CD4-positive, alpha-beta memory T cell (primary cell): ENCODE measurements around the gene TGM6. TPM values are rescaled to one million over a fixed set of nuclear protein-coding genes. Genes with fewer than 3 reads are reported as not detected.

Experiments used
- CTCF ChIA-PET: fragments of 350-600 bp; sonication (Branson Sonifier 250); formaldehyde crosslinking; loops from one replicate; lab custom pipeline; 2021; ENCODE audit warnings: inconsistent platforms; ENCODE audit not compliant: partially characterized antibody; lab: Charles Lee
- POLR2A ChIA-PET: fragments of 350-600 bp; sonication (Branson Sonifier 250); formaldehyde crosslinking; loops from one replicate; lab custom pipeline; 2021; ENCODE audit not compliant: partially characterized antibody; lab: Charles Lee
- DNase-seq, 5 donors: peaks; one replicate each; pipeline versions ENCODE4 v3.0.0 to v3.0.0-alpha.2; 2020 to 2022; ENCODE audit warnings: mixed read lengths in 1 of 5
- H3K27ac ChIP-seq: one replicate; pipeline ENCODE4 v1.7.0; 2013; ENCODE audit warnings: low read depth, low read length
- H3K27me3 ChIP-seq: 2 replicates; pipeline ENCODE4 v1.7.0; 2013; ENCODE audit warnings: mild to moderate bottlenecking, low read length, moderate library complexity; ENCODE audit not compliant: insufficient read depth
- H3K36me3 ChIP-seq: 2 replicates; pipeline ENCODE4 v1.7.0; 2013; ENCODE audit warnings: mild to moderate bottlenecking, low read length, moderate library complexity; ENCODE audit not compliant: insufficient read depth
- H3K4me1 ChIP-seq: 2 replicates; pipeline ENCODE4 v1.7.0; 2013; ENCODE audit warnings: mild to moderate bottlenecking, low read length, moderate library complexity; ENCODE audit not compliant: insufficient read depth
- H3K4me3 ChIP-seq, 2 donors: one replicate each; pipeline ENCODE4 v1.7.0; 2013; ENCODE audit warnings: low read length in 2 of 2, mild to moderate bottlenecking in 1 of 2
- H3K9me3 ChIP-seq, 2 donors: one replicate each; pipeline ENCODE4 v1.7.0; 2013; ENCODE audit warnings: low read length in 2 of 2, control low read depth in 1 of 2; ENCODE audit not compliant: control insufficient read depth in 1 of 2
- H3K27ac Mint-ChIP-seq, 7 donors: one replicate each; pipeline ENCODE4 v1.8.0; 2020 to 2021; ENCODE audit warnings: mixed read lengths in 7 of 7, mild to moderate bottlenecking in 6 of 7, inconsistent platforms in 3 of 7, moderate library complexity in 3 of 7
- H3K27me3 Mint-ChIP-seq, 2 donors: one replicate each; pipeline ENCODE4 v1.8.0; 2020 to 2021; ENCODE audit warnings: mixed read lengths in 2 of 2
- H3K36me3 Mint-ChIP-seq, 2 donors: one replicate each; pipeline ENCODE4 v1.8.0; 2020 to 2021; ENCODE audit warnings: mixed read lengths in 2 of 2, inconsistent platforms in 1 of 2, mild to moderate bottlenecking in 1 of 2
- H3K4me1 Mint-ChIP-seq, 4 donors: one replicate each; pipeline ENCODE4 v1.8.0; 2020 to 2021; ENCODE audit warnings: mixed read lengths in 4 of 4, mild to moderate bottlenecking in 1 of 4
- H3K4me3 Mint-ChIP-seq, 8 donors: one replicate each; pipeline ENCODE4 v1.8.0; 2020 to 2021; ENCODE audit warnings: mixed read lengths in 8 of 8, mild to moderate bottlenecking in 7 of 8, moderate library complexity in 6 of 8, inconsistent platforms in 3 of 8
- H3K9me3 Mint-ChIP-seq, 8 donors: one replicate each; pipeline ENCODE4 v1.8.0; 2020 to 2021; ENCODE audit warnings: mixed read lengths in 8 of 8, mild to moderate bottlenecking in 5 of 8, inconsistent platforms in 3 of 8, moderate library complexity in 1 of 8
- intact Hi-C: fragments of 100-400 bp; cut with micrococcal nuclease; formaldehyde crosslinking; loops from one replicate; pipeline ENCODE4 v1.15.1; 2023
- polyA plus RNA-seq, 2 donors: library from polyadenylated mRNA; unstranded; fragments of 300-500 nt; fragmentation: Illumina TruSeq; gene quantifications; one replicate each; pipeline ENCODE4 v1.2.3, GENCODE V29; 2021
- total RNA-seq, 2 experiments: library from RNA; stranded (reverse); gene quantifications; one replicate each; pipeline ENCODE4 v1.2.3, GENCODE V29; 2021

Gene TGM6
- total and polyA plus RNA-seq, 4 experiments from 2014 or later = not detected

GRCh38 chr20:2417213-2417541, 36.5 kb downstream of the TGM6 start:
- Mint-ChIP-seq H3K4me1 (no peaks in the 10 kb centered on the region), H3K27me3 (peaks cover 7 to 20% of the 10 kb centered on the region in 2 donors), H3K27ac (no peak overlapping the region), H3K36me3 (no peaks in the 10 kb centered on the region), H3K4me3 (no peak overlapping the region), H3K9me3 (no peaks in the 10 kb centered on the region)
- no peaks in the 10 kb centered on the region for H3K4me1 ChIP-seq
- POLR2A ChIA-PET = no interaction called here
- intact Hi-C loops = no loop called here
- H3K27ac ChIP-seq = no peak overlapping the region
- no peak for DNase-seq
- no peak overlapping the region for H3K4me3 ChIP-seq
- no peaks in the 10 kb centered on the region for H3K9me3 ChIP-seq
- no peaks in the 10 kb centered on the region for H3K27me3 ChIP-seq
- CTCF ChIA-PET = no interaction called here
- no peaks in the 10 kb centered on the region for H3K36me3 ChIP-seq

GRCh38 chr20:2418388-2418787, 37.7 kb downstream of the TGM6 start:
- Histone ChIP-seq H3K27ac (no peak overlapping the region), H3K4me3 (no peak overlapping the region), H3K27me3 (no peaks in the 10 kb centered on the region), H3K9me3 (no peaks in the 10 kb centered on the region), H3K4me1 (no peaks in the 10 kb centered on the region), H3K36me3 (no peaks in the 10 kb centered on the region)
- intact Hi-C loops = no loop called here
- DNase-seq = no peak
- POLR2A ChIA-PET = no interaction called here
- H3K4me1 Mint-ChIP-seq = no peaks in the 10 kb centered on the region
- no peak overlapping the region for H3K27ac Mint-ChIP-seq
- no peaks in the 10 kb centered on the region for H3K36me3 Mint-ChIP-seq
- CTCF ChIA-PET = no interaction called here
- H3K27me3 Mint-ChIP-seq = peaks cover 8 to 18% of the 10 kb centered on the region in 2 donors
- H3K9me3 Mint-ChIP-seq = no peaks in the 10 kb centered on the region
- H3K4me3 Mint-ChIP-seq = no peak overlapping the region

- H3K27me3 ChIP-seq = no peaks in the 10 kb centered on the region
- CTCF ChIA-PET = no interaction called here
- Mint-ChIP-seq H3K27ac (peak overlapping the region in 2 of 7 donors; percentile 10 to 65), H3K4me3 (no peak overlapping the region), H3K27me3 (peaks cover 7 to 21% of the 10 kb centered on the region in 2 donors), H3K9me3 (peaks cover 0 to 2% (median 0%) of the 10 kb centered on the region in 8 donors), H3K36me3 (no peaks in the 10 kb centered on the region), H3K4me1 (no peaks in the 10 kb centered on the region)
- no peaks in the 10 kb centered on the region for H3K9me3 ChIP-seq
- H3K27ac ChIP-seq = no peak overlapping the region
- H3K4me3 ChIP-seq = no peak overlapping the region
- H3K36me3 ChIP-seq = no peaks in the 10 kb centered on the region
- intact Hi-C loops = no loop called here
- POLR2A ChIA-PET = no interaction called here
- H3K4me1 ChIP-seq = no peaks in the 10 kb centered on the region
- no peak for DNase-seq
These were observed 39.8 kb downstream of the TGM6 start for GRCh38 chr20:2420510-2420909.

- intact Hi-C loops = no loop called here
- H3K4me1 Mint-ChIP-seq = no peaks in the 10 kb centered on the region
- ChIA-PET POLR2A (no interaction called here), CTCF (no interaction called here)
- Histone ChIP-seq H3K27me3 (no peaks in the 10 kb centered on the region), H3K36me3 (no peaks in the 10 kb centered on the region), H3K4me3 (no peak overlapping the region), H3K4me1 (no peaks in the 10 kb centered on the region), H3K27ac (no peak overlapping the region), H3K9me3 (no peaks in the 10 kb centered on the region)
- no peak overlapping the region for H3K4me3 Mint-ChIP-seq
- no peak for DNase-seq
- peaks cover 0 to 2% (median 0%) of the 10 kb centered on the region in 8 donors for H3K9me3 Mint-ChIP-seq
- H3K36me3 Mint-ChIP-seq = no peaks in the 10 kb centered on the region
- peaks cover 9 to 19% of the 10 kb centered on the region in 2 donors for H3K27me3 Mint-ChIP-seq
- no peak overlapping the region for H3K27ac Mint-ChIP-seq
These were observed 40.5 kb downstream of the TGM6 start for GRCh38 chr20:2421247-2421646.

- peaks cover 9 to 10% of the 10 kb centered on the region in 2 donors for H3K27me3 Mint-ChIP-seq
- H3K27ac Mint-ChIP-seq = no peak overlapping the region
- Histone ChIP-seq H3K4me3 (no peak overlapping the region), H3K4me1 (no peaks in the 10 kb centered on the region), H3K36me3 (no peaks in the 10 kb centered on the region), H3K9me3 (no peaks in the 10 kb centered on the region), H3K27ac (no peak overlapping the region), H3K27me3 (no peaks in the 10 kb centered on the region)
- CTCF ChIA-PET = no interaction called here
- no peaks in the 10 kb centered on the region for H3K4me1 Mint-ChIP-seq
- intact Hi-C loops = no loop called here
- no peak overlapping the region for H3K4me3 Mint-ChIP-seq
- no peaks in the 10 kb centered on the region for H3K36me3 Mint-ChIP-seq
- POLR2A ChIA-PET = no interaction called here
- no peak for DNase-seq
- H3K9me3 Mint-ChIP-seq = peaks cover 0 to 2% (median 0%) of the 10 kb centered on the region in 8 donors
These were observed 48.4 kb downstream of the TGM6 start for GRCh38 chr20:2429051-2429450.

GRCh38 chr20:2430538-2430937, 49.8 kb downstream of the TGM6 start:
- CTCF ChIA-PET = no interaction called here

GRCh38 chr20:2431185-2431584, 50.5 kb downstream of the TGM6 start:
- H3K4me3 Mint-ChIP-seq = no peak overlapping the region
- Histone ChIP-seq H3K4me3 (no peak overlapping the region), H3K27me3 (no peaks in the 10 kb centered on the region), H3K36me3 (no peaks in the 10 kb centered on the region), H3K27ac (no peak overlapping the region), H3K4me1 (no peaks in the 10 kb centered on the region), H3K9me3 (no peaks in the 10 kb centered on the region)
- H3K4me1 Mint-ChIP-seq = no peaks in the 10 kb centered on the region
- ChIA-PET CTCF (no interaction called here), POLR2A (no interaction called here)
- intact Hi-C loops = no loop called here
- H3K36me3 Mint-ChIP-seq = no peaks in the 10 kb centered on the region
- DNase-seq = no peak
- no peaks in the 10 kb centered on the region for H3K9me3 Mint-ChIP-seq
- no peak overlapping the region for H3K27ac Mint-ChIP-seq
- peaks cover 5 to 8% of the 10 kb centered on the region in 2 donors for H3K27me3 Mint-ChIP-seq

More at GRCh38 chr20:2430538-2430937, 49.8 kb downstream of the TGM6 start:
- Mint-ChIP-seq H3K4me3 (no peak overlapping the region), H3K27ac (no peak overlapping the region), H3K27me3 (peaks cover 5 to 10% of the 10 kb centered on the region in 2 donors), H3K9me3 (no peaks in the 10 kb centered on the region), H3K36me3 (no peaks in the 10 kb centered on the region), H3K4me1 (no peaks in the 10 kb centered on the region)
- no peak overlapping the region for H3K27ac ChIP-seq
- no peaks in the 10 kb centered on the region for H3K36me3 ChIP-seq
- no peaks in the 10 kb centered on the region for H3K4me1 ChIP-seq
- POLR2A ChIA-PET = no interaction called here
- no peak for DNase-seq
- no peaks in the 10 kb centered on the region for H3K9me3 ChIP-seq
- intact Hi-C loops = no loop called here
- no peak overlapping the region for H3K4me3 ChIP-seq
- no peaks in the 10 kb centered on the region for H3K27me3 ChIP-seq

GRCh38 chr20:2446845-2447244, 66.1 kb downstream of the TGM6 start:
- no peak for DNase-seq
- ChIA-PET CTCF (interaction anchor here (1.2 kb wide), 1 partner anchor 11 kb away, joined by 5 read pairs; no protein-coding TSS in a partner anchor), POLR2A (no interaction called here)
- H3K36me3 ChIP-seq = no peaks in the 10 kb centered on the region
- peaks cover 0 to 7% (median 1%) of the 10 kb centered on the region in 8 donors for H3K9me3 Mint-ChIP-seq
- peaks cover 4% of the 10 kb centered on the region for H3K4me1 ChIP-seq
- H3K27ac Mint-ChIP-seq = no peak overlapping the region
- no peak overlapping the region for H3K4me3 ChIP-seq
- intact Hi-C loops = no loop called here
- no peak overlapping the region for H3K4me3 Mint-ChIP-seq
- peaks cover 0 to 3% of the 10 kb centered on the region in 2 donors for H3K36me3 Mint-ChIP-seq
- no peak overlapping the region for H3K27ac ChIP-seq
- no peaks in the 10 kb centered on the region for H3K27me3 ChIP-seq
- H3K27me3 Mint-ChIP-seq = no peaks in the 10 kb centered on the region
- peaks cover 7 to 21% (median 14%) of the 10 kb centered on the region in 4 donors for H3K4me1 Mint-ChIP-seq
- H3K9me3 ChIP-seq = no peaks in the 10 kb centered on the region
